Mesendoderm (in vitro differentiated cells): ENCODE measurements around the gene ZNF615.

Experiments
- DNase-seq: peaks from one replicate; pipeline ENCODE4 v3.0.0; 2013
- H2AK5ac ChIP-seq: 2 replicates; pipeline ENCODE4 v1.6.1; 2013; ENCODE audit warnings: low read length, inconsistent platforms
- H2BK120ac ChIP-seq: 2 replicates; pipeline ENCODE4 v1.6.1; 2013; ENCODE audit warnings: low read depth, mild to moderate bottlenecking, low read length, moderate library complexity, mixed read lengths
- H2BK15ac ChIP-seq: replicated peaks from 2 replicates; pipeline ENCODE4 v1.6.1; 2013; ENCODE audit warnings: low read depth, mild to moderate bottlenecking, moderate library complexity
- H2BK5ac ChIP-seq: 2 replicates; pipeline ENCODE4 v1.6.1; 2013; ENCODE audit warnings: low read length, inconsistent platforms
- H3K18ac ChIP-seq: 2 replicates; pipeline ENCODE4 v1.6.1; 2013; ENCODE audit warnings: mild to moderate bottlenecking, low read length, mixed read lengths
- H3K23ac ChIP-seq: one replicate; pipeline ENCODE4 v1.6.1; 2013; ENCODE audit warnings: low read length
- H3K27ac ChIP-seq: 2 replicates; pipeline ENCODE4 v1.5.1; 2013; ENCODE audit warnings: low read depth, mild to moderate bottlenecking, inconsistent platforms, low read length, moderate library complexity
- H3K27me3 ChIP-seq: 2 replicates; pipeline ENCODE4 v1.6.1; 2013; ENCODE audit warnings: low read length, control low read depth, mild to moderate bottlenecking, inconsistent platforms; ENCODE audit not compliant: insufficient read depth, poor library complexity
- H3K36me3 ChIP-seq: 2 replicates; pipeline ENCODE4 v1.6.1; 2013; ENCODE audit warnings: low read length, inconsistent platforms; ENCODE audit not compliant: control insufficient read depth, insufficient read depth
- H3K4ac ChIP-seq: one replicate; pipeline ENCODE4 v1.6.1; 2013; ENCODE audit warnings: low read depth, mild to moderate bottlenecking, low read length, moderate library complexity
- H3K4me1 ChIP-seq: 2 replicates; pipeline ENCODE4 v1.6.1; 2013; ENCODE audit warnings: low read depth, low read length, inconsistent platforms; ENCODE audit not compliant: control insufficient read depth
- H3K4me2 ChIP-seq: 2 replicates; pipeline ENCODE4 v1.6.1; 2013; ENCODE audit warnings: low read length
- H3K4me3 ChIP-seq: 2 replicates; pipeline ENCODE4 v1.5.1; 2013; ENCODE audit warnings: mild to moderate bottlenecking, low read length
- H3K56ac ChIP-seq: one replicate; pipeline ENCODE4 v1.6.1; 2013; ENCODE audit warnings: low read length
- H3K79me1 ChIP-seq: 2 replicates; pipeline ENCODE4 v1.6.1; 2013; ENCODE audit warnings: low read length, inconsistent platforms
- H3K79me2 ChIP-seq: 2 replicates; pipeline ENCODE4 v1.6.1; 2013; ENCODE audit warnings: mild to moderate bottlenecking, low read length; ENCODE audit not compliant: control insufficient read depth, insufficient read depth
- H3K9ac ChIP-seq: 2 replicates; pipeline ENCODE4 v1.6.1; 2013; ENCODE audit warnings: low read length, inconsistent platforms
- H4K5ac ChIP-seq: one replicate; pipeline ENCODE4 v1.6.1; 2013; ENCODE audit warnings: low read length
- H4K8ac ChIP-seq: one replicate; pipeline ENCODE4 v1.6.1; 2013; ENCODE audit warnings: low read depth, mild to moderate bottlenecking, control low read depth, low read length, moderate library complexity
- WGBS: extraction: QIAGEN DNeasy Blood & Tissue Kit; methylation state at CpG from one replicate; pipeline ENCODE4 v1.1.7; 2013; ENCODE audit warnings: low lambda C conversion rate, missing lambda C conversion rate; ENCODE audit not compliant: insufficient coverage; ENCODE audit errors: extremely low coverage; 5-methylcytosine and 5-hydroxymethylcytosine counted together

The ZNF615 gene

DNA sequence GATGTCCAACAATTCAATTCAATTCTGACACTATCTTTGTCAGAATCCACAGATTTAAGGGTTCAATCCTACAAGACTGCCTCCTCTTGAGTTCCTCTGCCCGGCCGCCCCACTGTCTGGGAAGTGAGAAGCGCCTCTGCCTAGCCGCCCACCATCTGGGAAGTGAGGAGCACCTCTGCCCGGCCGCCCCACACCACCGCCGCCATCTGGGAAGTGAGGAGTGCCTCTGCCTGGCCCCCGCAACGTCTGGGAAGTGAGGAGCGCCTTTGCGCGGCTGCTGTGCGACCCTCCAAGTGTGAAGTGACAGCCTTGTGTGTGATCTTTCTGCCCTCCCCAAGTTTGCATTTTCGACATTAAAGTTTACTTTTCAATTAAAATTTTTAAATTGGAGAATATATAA is 14.2 kb upstream of the ZNF615 start:
- Histone ChIP-seq H3K56ac (no peak overlapping the region), H3K36me3 (peaks cover 16% of the 10 kb centered on the region)
- WGBS: no CpG with 5 or more reads among the region's 15 CpGs

DNA sequence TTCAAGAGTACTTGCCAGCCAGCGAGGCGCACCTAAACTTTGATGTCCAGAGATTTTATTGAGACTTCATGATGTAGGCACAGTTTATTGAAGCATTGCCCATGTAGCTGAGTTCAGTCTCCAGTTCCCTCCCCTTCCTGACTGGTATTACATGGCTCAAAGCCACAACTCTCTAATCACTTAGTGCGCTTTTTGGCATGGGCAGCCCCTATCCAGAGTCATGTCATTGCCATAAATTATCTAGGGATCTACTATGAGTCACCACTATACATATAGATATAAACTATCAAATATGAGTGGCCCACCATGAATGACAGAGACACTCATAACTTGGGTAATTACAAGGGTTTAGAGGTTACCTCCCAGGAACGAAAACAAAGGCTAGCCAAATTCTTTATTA is 12.5 kb upstream of the ZNF615 start:
- whole genome bisulfite sequencing: no CpG with 5 or more reads among the region's 4 CpGs

More for the DNA sequence above, 14.2 kb upstream of the ZNF615 start:
- H3K4me2 ChIP-seq: no peak overlapping the region
- H4K8ac ChIP-seq: no peak overlapping the region
- H3K27ac ChIP-seq: no peak overlapping the region
- H2BK5ac ChIP-seq: no peak overlapping the region
- H3K23ac ChIP-seq: no peak overlapping the region
- no peaks in the 10 kb centered on the region for H3K27me3 ChIP-seq
- H3K79me1 ChIP-seq: peaks cover 10% of the 10 kb centered on the region
- peaks cover 3% of the 10 kb centered on the region for H3K79me2 ChIP-seq
- H4K5ac ChIP-seq: no peak overlapping the region
- no peak overlapping the region for H3K4ac ChIP-seq
- no peak overlapping the region for H3K18ac ChIP-seq
- no peak overlapping the region for H2BK120ac ChIP-seq
- no peak for DNase-seq
- peaks cover 1% of the 10 kb centered on the region for H3K4me1 ChIP-seq
- no peak overlapping the region for H3K9ac ChIP-seq
- no peak overlapping the region for H2AK5ac ChIP-seq
- no peak overlapping the region for H3K4me3 ChIP-seq
- no peak overlapping the region for H2BK15ac ChIP-seq

DNA sequence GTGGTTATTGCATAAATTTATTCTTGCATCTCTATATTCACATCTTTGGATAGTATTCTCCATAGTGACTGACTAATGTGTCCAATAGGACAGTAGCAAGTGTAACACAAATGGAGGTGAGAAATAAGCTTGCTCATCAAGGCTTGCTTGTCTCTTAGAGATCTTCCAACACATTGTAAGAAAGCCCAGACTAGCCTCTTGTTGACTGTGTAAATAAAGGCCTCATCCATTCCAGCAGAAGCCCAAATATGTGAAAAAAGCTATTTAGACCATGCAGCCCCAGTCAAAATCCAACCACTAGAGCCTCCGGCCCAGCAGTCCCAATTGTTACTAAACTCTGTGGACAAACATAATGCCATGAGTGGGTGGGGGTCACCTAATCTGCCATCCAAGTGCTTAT is 2.7 kb upstream of the ZNF615 start:
- no peaks in the 10 kb centered on the region for H3K79me2 ChIP-seq
- no peak overlapping the region for H3K9ac ChIP-seq
- no peak overlapping the region for H2BK15ac ChIP-seq
- no peaks in the 10 kb centered on the region for H3K27me3 ChIP-seq
- no peak overlapping the region for H3K18ac ChIP-seq
- H3K27ac ChIP-seq: no peak overlapping the region
- WGBS: no CpG with 5 or more reads among the region's 1 CpG
- no peak overlapping the region for H3K23ac ChIP-seq
- H3K79me1 ChIP-seq: no peaks in the 10 kb centered on the region
- H3K56ac ChIP-seq: no peak overlapping the region
- H4K5ac ChIP-seq: no peak overlapping the region
- no peak overlapping the region for H3K4ac ChIP-seq
- H3K4me1 ChIP-seq: peaks cover 2% of the 10 kb centered on the region
- H3K4me3 ChIP-seq: no peak overlapping the region
- DNase-seq: no peak
- no peak overlapping the region for H2BK120ac ChIP-seq
- no peak overlapping the region for H2AK5ac ChIP-seq
- H4K8ac ChIP-seq: no peak overlapping the region
- H3K36me3 ChIP-seq: no peaks in the 10 kb centered on the region
- H2BK5ac ChIP-seq: no peak overlapping the region
- no peak overlapping the region for H3K4me2 ChIP-seq

More for the DNA sequence above, 12.5 kb upstream of the ZNF615 start:
- Histone ChIP-seq H3K56ac (no peak overlapping the region), H3K4me2 (no peak overlapping the region), H3K36me3 (peaks cover 21% of the 10 kb centered on the region), H3K23ac (no peak overlapping the region), H2BK5ac (no peak overlapping the region), H3K4me3 (no peak overlapping the region), H2AK5ac (no peak overlapping the region), H3K27me3 (no peaks in the 10 kb centered on the region), H2BK120ac (no peak overlapping the region), H3K9ac (no peak overlapping the region), H3K79me2 (peaks cover 2% of the 10 kb centered on the region), H3K79me1 (peaks cover 8% of the 10 kb centered on the region), H3K27ac (no peak overlapping the region), H4K5ac (no peak overlapping the region), H3K18ac (no peak overlapping the region), H4K8ac (no peak overlapping the region), H3K4ac (no peak overlapping the region), H3K4me1 (no peaks in the 10 kb centered on the region), H2BK15ac (no peak overlapping the region)
- no peak for DNase-seq

DNA sequence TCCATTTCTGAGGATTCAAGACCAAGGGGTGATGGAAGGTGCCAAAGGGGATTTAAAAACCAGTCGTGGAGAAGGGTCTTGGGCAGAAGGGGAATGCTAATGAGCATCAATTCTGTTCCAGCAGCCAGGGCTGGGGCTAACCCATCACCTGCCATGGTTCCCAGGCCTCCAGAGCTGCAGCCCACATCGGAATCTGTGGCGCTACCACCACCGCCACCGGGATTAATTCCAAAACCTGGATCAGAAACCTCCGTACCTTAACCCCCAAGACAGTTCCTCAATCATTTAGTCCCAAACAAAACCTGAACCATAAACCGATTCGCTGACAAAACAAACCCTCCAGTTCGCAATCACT is 583 bp downstream of the ZNF615 start:
- no peaks in the 10 kb centered on the region for H3K27me3 ChIP-seq
- H3K79me1 ChIP-seq: no peaks in the 10 kb centered on the region
- H3K18ac ChIP-seq: no peak overlapping the region
- H3K4me2 ChIP-seq: peak overlapping the region; percentile 25
- no peak overlapping the region for H2BK5ac ChIP-seq
- no peak overlapping the region for H2BK120ac ChIP-seq
- no peak overlapping the region for H2AK5ac ChIP-seq
- H4K8ac ChIP-seq: no peak overlapping the region
- H4K5ac ChIP-seq: no peak overlapping the region
- H2BK15ac ChIP-seq: no peak overlapping the region
- no peaks in the 10 kb centered on the region for H3K79me2 ChIP-seq
- no CpG with 5 or more reads among the region's 9 CpGs for WGBS
- H3K4me1 ChIP-seq: peaks cover 2% of the 10 kb centered on the region
- H3K23ac ChIP-seq: no peak overlapping the region
- H3K4ac ChIP-seq: no peak overlapping the region
- H3K9ac ChIP-seq: peak overlapping the region; percentile 86
- peak overlapping the region; percentile 92 for H3K56ac ChIP-seq
- H3K27ac ChIP-seq: no peak overlapping the region
- peak overlapping the region; percentile 90 for H3K4me3 ChIP-seq
- DNase-seq: peak; percentile 54
- H3K36me3 ChIP-seq: no peaks in the 10 kb centered on the region

DNA sequence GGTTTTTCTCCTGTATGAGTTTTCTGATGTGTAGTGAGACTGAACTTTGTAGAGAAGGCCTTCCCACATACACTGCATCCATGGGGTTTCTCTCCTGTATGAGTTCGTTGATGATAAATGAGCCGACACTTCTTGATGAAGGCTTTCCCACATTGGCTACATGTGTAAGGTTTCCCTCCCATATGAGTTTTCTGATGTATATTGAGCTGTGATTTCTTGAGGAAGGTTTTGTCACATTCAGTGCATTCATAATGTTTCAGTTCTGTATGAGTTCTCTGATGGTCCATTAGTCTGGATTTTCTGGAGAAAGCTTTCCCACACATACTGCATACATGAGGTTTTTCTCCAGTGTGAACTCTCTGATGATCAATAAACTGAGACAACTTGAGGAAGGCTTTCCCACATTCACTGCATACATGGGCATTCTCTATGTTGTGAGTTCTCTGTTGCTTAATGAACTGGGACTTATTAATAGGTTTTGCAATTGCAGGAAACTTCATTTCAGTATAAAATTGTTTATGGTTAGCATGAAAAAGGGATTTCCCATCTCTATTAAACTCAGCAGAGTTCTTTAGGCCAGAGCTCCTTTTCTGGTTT is 13.9 kb downstream of the ZNF615 start:
- H3K4me3 ChIP-seq: peak overlapping the region; percentile 5
- no peak overlapping the region for H3K23ac ChIP-seq
- no peaks in the 10 kb centered on the region for H3K27me3 ChIP-seq
- no peaks in the 10 kb centered on the region for H3K79me1 ChIP-seq
- peak; percentile 17 for DNase-seq
- H3K27ac ChIP-seq: no peak overlapping the region
- no peak overlapping the region for H3K4me2 ChIP-seq
- no peak overlapping the region for H2BK120ac ChIP-seq
- no peak overlapping the region for H3K9ac ChIP-seq
- no peak overlapping the region for H2BK5ac ChIP-seq
- H2BK15ac ChIP-seq: no peak overlapping the region
- H3K4ac ChIP-seq: no peak overlapping the region
- H3K18ac ChIP-seq: no peak overlapping the region
- H3K36me3 ChIP-seq: peaks cover 6% of the 10 kb centered on the region
- WGBS: no CpG with 5 or more reads among the region's 2 CpGs
- H2AK5ac ChIP-seq: no peak overlapping the region
- H4K8ac ChIP-seq: no peak overlapping the region
- no peak overlapping the region for H3K56ac ChIP-seq
- no peak overlapping the region for H4K5ac ChIP-seq
- no peaks in the 10 kb centered on the region for H3K79me2 ChIP-seq
- no peaks in the 10 kb centered on the region for H3K4me1 ChIP-seq

DNA sequence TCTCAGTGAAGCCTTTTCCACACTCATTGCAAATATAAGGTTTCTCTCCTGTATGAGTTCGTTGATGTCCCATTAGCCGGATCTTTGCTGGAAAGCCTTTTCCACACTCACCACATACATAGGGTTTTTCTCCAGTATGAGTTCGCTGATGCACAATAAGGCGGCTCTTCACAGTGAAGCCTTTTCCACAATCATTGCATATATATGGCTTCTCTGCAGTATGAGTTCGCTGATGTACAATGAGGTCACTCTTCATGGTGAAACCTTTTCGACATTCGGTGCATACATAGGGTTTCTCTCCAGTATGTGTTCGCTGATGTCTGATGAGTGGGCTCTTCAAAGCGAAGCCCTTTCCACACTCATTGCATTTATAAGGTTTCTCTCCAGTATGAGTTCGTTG is 14.6 kb downstream of the ZNF615 start:
- no CpG with 5 or more reads among the region's 10 CpGs for WGBS
- Histone ChIP-seq H2AK5ac (no peak overlapping the region), H3K18ac (no peak overlapping the region), H2BK5ac (no peak overlapping the region), H3K79me1 (no peaks in the 10 kb centered on the region), H3K36me3 (peaks cover 6% of the 10 kb centered on the region), H3K23ac (no peak overlapping the region), H3K27ac (no peak overlapping the region), H3K56ac (no peak overlapping the region), H4K8ac (no peak overlapping the region), H3K4ac (no peak overlapping the region), H3K9ac (no peak overlapping the region), H3K4me2 (no peak overlapping the region), H3K79me2 (no peaks in the 10 kb centered on the region), H4K5ac (no peak overlapping the region), H3K27me3 (no peaks in the 10 kb centered on the region), H2BK15ac (no peak overlapping the region), H3K4me1 (no peaks in the 10 kb centered on the region), H3K4me3 (peak overlapping the region; percentile 9), H2BK120ac (no peak overlapping the region)
- DNase-seq: no peak
